Stimulated activated CD4-positive, alpha-beta T cell treated with anti-CD3 and anti-CD28 coated beads, Interleukin-1b, Interleukin-23, amount 100 ng/mL, for 4 hours (primary cell): ENCODE results near the gene PRKCE.
A peak's percentile ranks its signal among the peaks of the same experiment; 100 is the strongest.

ENCODE experiments used
- DNase-seq, 2 donors: peaks; one replicate each; pipeline ENCODE4 v3.0.0-alpha.2; 2020; ENCODE audit warnings: low read depth in 2 of 2

PRKCE gene

DNA sequence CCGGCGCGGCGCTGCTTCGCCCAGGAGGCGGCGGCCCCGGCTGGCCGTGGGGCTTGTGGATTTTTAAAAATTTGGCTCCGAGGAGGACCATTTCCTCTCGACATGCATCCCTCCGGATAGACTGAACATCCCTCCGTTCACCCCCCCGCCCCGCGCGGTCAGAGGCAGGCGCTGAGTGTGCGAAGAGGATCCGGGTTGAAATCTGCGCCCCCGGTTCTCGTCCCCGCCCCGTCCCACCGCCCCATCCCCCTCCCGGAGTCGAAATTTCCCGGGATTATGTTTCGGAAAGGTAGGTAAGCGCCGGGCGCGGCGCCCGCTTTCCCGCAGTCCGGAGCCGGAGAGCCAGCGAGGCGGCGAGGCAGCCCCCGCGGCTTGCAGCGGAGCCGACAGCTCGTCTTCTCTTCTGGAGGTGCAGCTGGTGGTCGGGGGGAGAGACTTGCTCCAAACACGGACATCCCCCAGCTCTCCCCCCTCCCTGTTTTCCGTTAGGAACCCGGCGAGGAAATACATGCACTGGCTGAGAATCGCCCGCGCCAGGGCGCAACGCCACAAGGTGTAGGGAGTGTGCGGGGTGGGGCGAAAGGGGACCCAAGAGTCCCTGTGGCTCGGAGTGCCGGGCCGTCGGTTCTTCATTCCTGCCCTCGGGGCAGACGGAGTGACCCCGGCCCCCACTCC lies at the start of gene PRKCE:
Gene PRKCE (plus strand): TSS at position 261 of the 675 bp plus-strand sequence.
- peak; percentile 22 to 48 for DNase-seq

DNA sequence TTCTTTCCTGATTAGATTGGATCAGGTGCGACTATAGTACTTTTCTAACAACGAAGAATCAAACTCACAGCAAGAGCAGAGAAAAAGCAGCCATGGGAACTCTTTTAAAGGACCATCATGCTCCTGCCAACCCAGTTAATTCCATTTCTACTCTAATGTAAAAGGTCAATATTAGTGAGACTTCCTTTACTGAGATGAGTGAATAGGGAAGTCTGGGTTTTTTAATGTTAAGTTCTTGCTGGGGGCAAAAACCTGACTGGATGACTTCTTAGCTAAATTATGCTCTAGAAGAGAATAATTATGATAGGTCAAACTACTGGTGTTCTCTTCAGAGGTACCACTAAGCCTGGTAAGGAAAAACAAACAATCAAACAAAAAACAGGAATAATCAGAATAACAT lies 48.9 kb upstream of the PRKCE start:
- DNase-seq = no peak

- no peak for DNase-seq
Observed at GRCh38 chr2:45605116-45605515, 46.4 kb upstream of the PRKCE start.

GRCh38 chr2:45606796-45607195 lies 44.7 kb upstream of the PRKCE start:
- DNase-seq = no peak

DNA sequence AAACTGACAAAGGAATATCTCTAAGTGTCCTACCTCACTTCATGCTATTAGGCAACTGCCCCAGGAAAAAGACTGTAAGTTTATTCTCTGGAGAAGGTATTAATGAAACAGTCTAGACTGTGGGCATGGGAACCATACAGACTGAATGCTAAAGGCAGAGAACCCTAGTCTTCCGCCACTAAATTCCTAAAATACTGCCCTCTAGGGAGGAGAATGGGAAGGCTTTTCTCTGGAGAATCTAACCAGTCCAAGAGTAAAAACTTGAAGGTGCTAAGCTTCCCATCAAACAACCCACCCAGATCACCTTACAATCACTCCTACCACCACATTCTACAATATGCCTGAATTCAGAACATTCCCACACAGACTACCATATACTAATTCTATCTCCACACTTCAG lies 43.8 kb upstream of the PRKCE start:
- no peak for DNase-seq

DNA sequence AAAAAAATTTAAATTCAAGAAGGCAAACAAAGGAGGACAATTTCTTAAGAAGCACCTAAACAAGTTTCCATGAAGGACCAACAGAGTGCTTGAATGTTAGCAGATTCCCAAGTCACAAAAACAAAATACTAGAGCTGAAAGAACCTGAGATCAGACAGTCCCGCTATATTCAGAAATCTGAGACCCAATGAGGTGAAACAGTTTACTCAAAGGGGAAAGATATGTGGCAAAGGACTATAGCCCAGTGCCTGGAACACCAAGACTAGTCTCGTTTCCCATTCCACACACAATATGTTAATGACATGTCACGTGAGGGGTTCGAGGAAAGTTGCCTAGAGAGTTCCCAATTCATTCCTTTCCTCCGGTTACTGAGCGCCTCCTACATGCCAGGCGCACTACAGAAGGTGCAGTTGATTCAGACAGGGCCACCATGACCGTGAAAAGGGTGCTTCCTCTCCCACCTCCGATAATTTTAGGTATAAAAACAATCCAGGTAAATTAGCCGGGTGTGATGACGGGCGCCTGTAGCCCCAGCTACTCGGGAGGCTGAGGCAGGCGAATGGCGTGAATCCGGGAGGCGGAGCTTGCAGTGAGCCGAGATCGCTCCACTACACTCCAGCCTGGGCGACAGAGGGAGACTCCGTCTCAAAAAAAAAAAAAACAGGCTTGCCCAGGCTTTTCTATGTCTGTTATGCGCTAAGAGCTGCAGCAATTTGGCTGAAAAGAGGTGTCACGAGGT lies 41.0 kb upstream of the PRKCE start:
- DNase-seq = peak; percentile 5 to 17

GRCh38 chr2:45611020-45611859 lies 40.2 kb upstream of the PRKCE start, which contains the start of gene SRBD1:
Gene SRBD1 (minus strand): TSS chr2:45611267. CDS start chr2:45605441, 5,826 bp downstream.
- peak; percentile 82 to 93 for DNase-seq

DNA sequence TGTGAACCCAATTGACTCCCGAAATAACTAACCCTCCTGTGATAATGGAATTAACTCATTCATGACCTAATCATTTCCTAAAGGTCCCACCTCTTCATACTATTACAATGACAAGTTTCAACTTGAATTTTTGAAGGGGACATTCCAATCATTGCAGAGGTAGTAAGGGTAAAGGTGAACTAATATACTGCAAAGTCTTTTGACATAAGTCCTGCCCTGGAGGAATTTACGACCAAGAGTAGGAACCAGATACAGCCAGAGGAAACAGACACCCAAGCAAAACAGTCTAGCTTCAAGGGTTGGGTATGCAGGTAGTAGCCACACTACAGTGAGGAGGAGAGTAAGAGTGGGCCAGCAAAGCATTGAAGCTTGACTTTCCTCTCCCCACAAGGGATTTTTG lies 39.2 kb upstream of the PRKCE start:
- DNase-seq = no peak

- no peak for DNase-seq
Observed at GRCh38 chr2:45612731-45613130, 38.7 kb upstream of the PRKCE start.

GRCh38 chr2:45614330-45614729 lies 37.1 kb upstream of the PRKCE start:
- no peak for DNase-seq

DNA sequence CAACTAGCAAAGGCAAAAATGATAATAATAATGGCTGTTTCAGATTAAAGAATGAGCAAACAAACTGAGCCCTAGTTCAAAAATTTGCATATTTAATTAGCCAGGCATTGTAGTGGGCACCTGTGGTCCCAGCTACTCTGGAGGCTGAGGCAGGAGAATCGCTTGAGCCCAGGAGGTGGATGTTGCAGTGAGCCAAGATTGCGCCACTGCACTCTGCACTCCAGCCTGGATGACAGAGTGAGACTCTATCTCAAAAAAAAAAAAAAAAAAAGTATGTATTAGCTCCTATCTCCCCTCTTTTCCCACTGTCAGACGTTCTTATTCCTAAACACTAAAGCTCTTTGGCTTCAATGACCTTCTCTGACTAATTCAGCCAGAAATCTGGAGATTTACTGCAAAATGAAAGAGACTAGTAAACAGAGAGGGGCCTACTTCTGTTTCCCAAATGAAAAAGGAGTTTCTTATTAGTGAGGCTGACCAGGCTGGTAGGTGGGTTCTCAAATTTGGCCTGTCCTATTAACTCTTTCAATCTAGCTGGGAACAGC lies 36.5 kb upstream of the PRKCE start:
- DNase-seq = no peak

DNA sequence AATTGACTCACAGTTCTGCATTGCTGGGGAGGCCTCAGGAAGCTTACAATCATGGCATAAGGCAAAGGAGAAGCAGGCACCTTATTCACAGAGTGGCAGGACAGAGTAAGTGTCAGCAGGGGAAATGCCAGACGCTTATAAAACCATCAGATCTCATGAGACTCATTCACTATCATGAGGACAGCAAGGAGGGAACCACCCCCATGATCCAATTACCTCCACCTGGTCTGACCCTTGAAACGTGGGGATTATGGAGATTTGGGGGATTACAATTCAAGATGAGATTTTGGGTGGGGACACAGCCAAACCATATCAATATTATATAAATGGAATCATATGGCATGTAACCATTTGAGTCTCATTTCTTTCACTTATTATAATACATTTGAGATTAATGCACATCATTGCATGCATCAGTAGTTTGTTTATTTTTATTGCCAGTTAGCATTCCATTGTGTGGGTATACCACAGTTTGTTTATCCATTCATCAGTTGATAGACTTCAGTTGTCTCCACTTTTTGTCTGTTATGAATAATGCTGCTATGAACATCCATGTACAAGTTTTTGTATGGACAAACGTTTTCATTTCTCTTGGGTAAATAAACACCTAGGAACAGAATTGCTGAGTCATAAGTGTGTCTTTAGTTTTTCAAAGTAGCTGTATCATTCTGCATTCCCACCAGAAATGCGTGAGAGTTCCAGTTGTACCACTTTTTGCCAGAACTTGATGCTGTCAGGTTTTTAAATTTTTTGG lies 34.6 kb upstream of the PRKCE start:
- no peak for DNase-seq

- no peak for DNase-seq
Observed at GRCh38 chr2:45617496-45617895, 34.0 kb upstream of the PRKCE start.

DNA sequence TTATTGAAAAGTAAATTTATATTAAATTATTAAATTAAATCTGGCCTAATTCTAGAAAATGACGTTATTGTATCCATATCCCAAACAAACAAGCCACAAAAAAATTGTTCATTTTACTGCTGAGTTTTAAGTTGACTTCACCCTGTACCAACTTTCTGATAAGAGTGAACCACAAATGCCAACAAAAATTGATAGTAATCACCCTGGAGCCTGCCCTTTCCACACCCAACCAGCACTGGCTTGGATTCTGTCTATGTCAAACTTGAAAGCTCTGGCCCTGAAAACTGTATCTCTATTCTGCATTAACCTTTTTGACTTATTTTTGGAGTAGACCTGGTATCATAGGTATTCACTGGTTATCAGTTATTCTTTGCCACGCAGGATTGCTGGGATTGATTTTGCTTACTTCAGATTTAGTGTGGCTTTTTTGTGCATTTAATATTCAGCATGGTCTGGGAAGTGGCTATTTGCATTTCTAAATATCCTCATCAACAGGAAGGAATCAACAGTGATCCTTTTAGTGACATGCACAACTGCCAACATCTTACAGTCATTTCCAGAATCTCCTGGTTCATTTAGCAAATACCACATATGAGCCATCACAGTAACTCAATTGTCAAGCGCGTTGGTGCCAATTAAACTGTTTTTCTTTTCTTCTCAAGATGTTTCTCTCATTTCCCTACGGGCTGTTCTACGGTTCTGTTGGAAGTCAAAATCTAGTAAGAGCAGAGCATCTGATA lies 29.0 kb upstream of the PRKCE start:
- DNase-seq = no peak

GRCh38 chr2:45623098-45623497 lies 28.4 kb upstream of the PRKCE start:
- DNase-seq = no peak

GRCh38 chr2:45625824-45626223 lies 25.7 kb upstream of the PRKCE start:
- DNase-seq = no peak

DNA sequence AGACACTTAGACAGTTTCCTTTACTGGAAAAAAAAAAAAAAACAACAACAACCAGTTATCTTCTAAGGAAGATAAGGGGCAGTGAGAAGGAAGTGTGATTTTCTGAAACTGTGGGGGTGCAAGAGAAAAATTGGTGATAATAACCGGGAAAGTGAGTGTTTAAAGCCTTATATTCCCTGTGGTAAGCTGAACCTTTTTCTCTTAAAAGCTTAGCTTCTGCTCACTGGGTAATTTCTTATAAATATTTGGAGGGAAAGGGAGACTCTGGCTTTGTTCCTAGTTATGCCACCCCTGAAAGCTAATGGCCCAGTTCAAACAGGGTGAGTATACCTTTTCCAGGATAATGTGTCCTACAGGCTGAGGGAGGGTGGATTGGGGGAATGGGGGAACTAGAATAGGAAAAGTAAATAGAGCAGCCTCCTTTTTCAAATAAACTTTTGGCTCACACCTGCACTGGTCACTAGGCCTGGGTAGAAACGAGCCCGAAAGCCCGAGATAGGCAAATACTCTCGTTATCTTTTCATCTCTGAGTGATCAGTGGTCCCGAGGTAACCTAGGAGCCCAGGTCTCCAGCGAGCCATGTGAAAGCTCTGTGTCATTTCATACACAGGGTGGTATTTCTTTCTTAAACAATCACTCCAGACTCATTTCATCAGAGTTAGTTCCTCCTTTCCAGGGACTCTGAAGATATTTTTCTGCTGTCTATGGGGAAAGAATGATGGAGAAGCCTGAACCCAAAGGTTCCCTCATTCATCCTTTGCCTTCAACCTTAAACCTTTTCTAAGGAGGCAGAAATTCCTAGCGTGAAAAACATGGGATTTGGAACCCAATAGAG lies 24.9 kb upstream of the PRKCE start:
- no peak for DNase-seq

GRCh38 chr2:45627911-45628310 lies 23.6 kb upstream of the PRKCE start:
- no peak for DNase-seq

GRCh38 chr2:45629971-45630370 lies 21.5 kb upstream of the PRKCE start:
- DNase-seq = no peak

DNA sequence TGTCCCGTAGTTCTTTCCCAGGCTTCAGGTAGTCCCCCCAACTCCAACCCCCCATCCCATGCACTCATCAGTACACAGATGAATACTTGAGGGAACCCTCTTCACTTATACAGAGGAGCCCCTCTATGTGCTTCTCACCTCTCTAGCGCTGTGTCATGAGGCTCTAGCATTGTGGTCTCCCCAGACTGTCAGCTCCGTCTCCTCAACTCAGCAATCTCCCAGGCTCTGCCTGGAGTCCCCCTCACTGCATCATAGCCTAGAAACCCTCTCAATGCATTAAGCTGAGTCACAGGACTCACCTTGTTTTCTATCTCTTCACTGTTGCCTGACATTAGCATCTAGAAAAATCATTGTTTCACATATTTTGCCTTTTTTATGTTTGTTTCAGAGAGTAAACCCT lies 20.2 kb upstream of the PRKCE start:
- no peak for DNase-seq
